ENCODE results near the gene CRYM.

GRCh38 chr16:21228361-21228872, 49.7 kb downstream of the CRYM start:
- TF ChIP-seq GATA2 (IDR thresholded peaks at IDR 0.05; ENCODE audit: low read depth, low read length) (no peak), GATA3 (IDR thresholded peaks at IDR 0.05; ENCODE audit: low read depth, low read length) (no peak)
